22Rv1 (cell line): Measurements from ENCODE around the gene KCNQ2.

Source experiments
- ZFX ChIP-seq: fragments of 450-650 bp; IDR thresholded peaks from 2 replicates; pipeline ENCODE4 v1.6.1; 2017; ENCODE audit warnings: antibody characterized with exemption, borderline replicate concordance
- TF ChIP-seq, protein P1 (sequence below): fragments of 450-650 bp; IDR thresholded peaks from 2 replicates; pipeline ENCODE4 v1.5.1; 2017; ENCODE audit warnings: mild to moderate bottlenecking

DNA sequence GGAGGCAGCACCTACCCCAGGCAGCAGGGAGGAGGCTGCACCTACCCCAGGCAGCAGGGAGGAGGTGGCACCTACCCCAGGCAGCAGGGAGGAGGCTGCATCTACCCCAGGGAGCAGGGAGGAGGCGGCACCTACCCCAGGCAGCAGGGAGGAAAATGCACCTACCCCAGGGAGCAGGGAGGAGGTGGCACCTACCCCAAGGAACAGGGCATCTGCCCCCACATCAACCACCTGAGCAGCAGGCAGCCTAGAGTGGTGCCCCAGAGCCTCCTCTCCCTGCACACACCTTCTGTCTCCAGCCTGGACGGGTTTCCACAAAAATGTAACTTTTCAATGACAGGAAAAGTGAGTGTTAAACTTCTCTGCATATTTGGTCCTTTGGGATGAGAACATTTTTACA is 10.2 kb downstream of the KCNQ2 start:
- TF ChIP-seq, protein P1, sequence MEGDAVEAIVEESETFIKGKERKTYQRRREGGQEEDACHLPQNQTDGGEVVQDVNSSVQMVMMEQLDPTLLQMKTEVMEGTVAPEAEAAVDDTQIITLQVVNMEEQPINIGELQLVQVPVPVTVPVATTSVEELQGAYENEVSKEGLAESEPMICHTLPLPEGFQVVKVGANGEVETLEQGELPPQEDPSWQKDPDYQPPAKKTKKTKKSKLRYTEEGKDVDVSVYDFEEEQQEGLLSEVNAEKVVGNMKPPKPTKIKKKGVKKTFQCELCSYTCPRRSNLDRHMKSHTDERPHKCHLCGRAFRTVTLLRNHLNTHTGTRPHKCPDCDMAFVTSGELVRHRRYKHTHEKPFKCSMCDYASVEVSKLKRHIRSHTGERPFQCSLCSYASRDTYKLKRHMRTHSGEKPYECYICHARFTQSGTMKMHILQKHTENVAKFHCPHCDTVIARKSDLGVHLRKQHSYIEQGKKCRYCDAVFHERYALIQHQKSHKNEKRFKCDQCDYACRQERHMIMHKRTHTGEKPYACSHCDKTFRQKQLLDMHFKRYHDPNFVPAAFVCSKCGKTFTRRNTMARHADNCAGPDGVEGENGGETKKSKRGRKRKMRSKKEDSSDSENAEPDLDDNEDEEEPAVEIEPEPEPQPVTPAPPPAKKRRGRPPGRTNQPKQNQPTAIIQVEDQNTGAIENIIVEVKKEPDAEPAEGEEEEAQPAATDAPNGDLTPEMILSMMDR = no peak
- no peak for TF ChIP-seq ZFX
